ENCODE measurements around the gene STMN3. TPM values are rescaled to one million over a fixed set of nuclear protein-coding genes. Genes with fewer than 3 reads are reported as not detected.

Gene STMN3
- total and polyA plus RNA-seq, 2 of the 8 experiments (the other 6 are each of a cell fraction or from before 2014, with no cell fraction given) = 51.5 to 63.1 TPM

GRCh38 chr20:63598479-63599395 is 54.5 kb downstream of the STMN3 start:
- Histone ChIP-seq H2BK20ac (ENCODE audit: low read length) (no peak overlapping the region), H3K4me1 (replicated peaks in 1 of 4; ENCODE audit: control insufficient read depth in 3 of 4, insufficient read depth in 4 of 4, low read length in 3 of 4) (no peaks in the 10 kb centered on the region), H2BK5ac (ENCODE audit: low read depth, low read length) (peak overlapping the region; percentile 16; the same call in 1 of the 2 replicates), H3K9ac (replicated peaks in 1 of 4; ENCODE audit: extremely low read depth in 1 of 4, low read depth in 3 of 4, low read length in 3 of 4) (no peak overlapping the region), H3K56ac (replicated peaks; ENCODE audit: insufficient read length, low read depth, low read length) (no peak overlapping the region), H4K20me1 (replicated peaks in 1 of 2; ENCODE audit: control insufficient read depth in 1 of 2, insufficient read depth in 2 of 2, low read length in 2 of 2) (peaks cover 0 to 3% of the 10 kb centered on the region in 2 experiments), H3K23ac (ENCODE audit: insufficient read length) (no peak overlapping the region), H3K4me2 (ENCODE audit: insufficient read depth in 1 of 2, low read depth in 2 of 2, low read length in 2 of 2) (no peak overlapping the region), H4K91ac (replicated peaks; ENCODE audit: insufficient read length, low read length) (no peak overlapping the region), H2AK5ac (ENCODE audit: low read depth, low read length) (no peak overlapping the region), H3K27me3 (replicated peaks in 1 of 4; ENCODE audit: control insufficient read depth in 3 of 4, extremely low read depth in 1 of 4, insufficient read depth in 3 of 4, low read length in 3 of 4) (no peaks in the 10 kb centered on the region), H3K36me3 (ENCODE audit: control insufficient read depth in 2 of 4, insufficient read depth in 4 of 4, low read length in 3 of 4) (peaks cover 9 to 27% (median 10%) of the 10 kb centered on the region in 4 experiments; a peak in 7 of 8 replicates), H2AFZ (ENCODE audit: low read length) (no peak overlapping the region), H2BK12ac (ENCODE audit: low read depth, low read length) (no peak overlapping the region), H2BK120ac (replicated peaks; ENCODE audit: low read depth, low read length) (no peak overlapping the region), H3K4ac (replicated peaks; ENCODE audit: insufficient read length, low read depth, low read length) (no peak overlapping the region), H2BK15ac (ENCODE audit: low read length) (no peak overlapping the region), H3K9me3 (ENCODE audit: insufficient read depth in 2 of 2, low read depth in 1 of 2, low read length in 1 of 2) (no peaks in the 10 kb centered on the region), H4K5ac (ENCODE audit: insufficient read length, low read depth, low read length) (no peak overlapping the region), H4K8ac (ENCODE audit: extremely low read depth, insufficient read depth, low read length) (peak overlapping the region; percentile 14; the same call in 1 of the 2 replicates), H3K4me3 (ENCODE audit: extremely low read depth in 1 of 4, insufficient read depth in 2 of 4, low read depth in 3 of 4, low read length in 4 of 4) (no peak overlapping the region), H3K14ac (ENCODE audit: insufficient read length) (no peak overlapping the region), H3K18ac (ENCODE audit: extremely low read depth, low read length) (no peak overlapping the region), H3K27ac (ENCODE audit: low read depth, low read length) (no peak overlapping the region), H3K23me2 (ENCODE audit: low read depth, low read length) (no peaks in the 10 kb centered on the region), H3K79me1 (ENCODE audit: low read depth, low read length) (peaks cover 2% of the 10 kb centered on the region; the same call in 1 of the 2 replicates), H3K79me2 (ENCODE audit: control insufficient read depth in 1 of 2, insufficient read depth in 2 of 2, low read length in 2 of 2) (no peaks in the 10 kb centered on the region)
- no peak for FAIRE-seq
- 88% methylated on average over 33 of the region's 33 CpGs; no CpG with 5 or more reads in 1 of the 2 experiments for WGBS, 2 experiments (ENCODE audit: extremely low coverage in 1 of 2, insufficient coverage in 1 of 2, insufficient read length in 1 of 2, insufficient replicate concordance in 2 of 2, low coverage in 1 of 2, low lambda C conversion rate in 2 of 2, missing lambda C conversion rate in 1 of 2)
- CTCF ChIA-PET (ENCODE audit: partially characterized antibody) = interaction anchor here (1.0 to 2.9 kb wide), 9 partner anchors 10 to 375 kb away, joined by 3 to 13 read pairs (median 3); partner anchors contain the start of gene PTK6
- DNase-seq (ENCODE audit: low read depth in 1 of 2, low spot score in 2 of 2) = no peak
- POLR2A ChIA-PET (ENCODE audit: partially characterized antibody) = interaction anchor here (1.4 kb wide), 1 partner anchor 28 kb away, joined by 3 read pairs; the partner anchor contains the start of gene GMEB2
- TF ChIP-seq KDM4A (IDR thresholded peaks at IDR 0.05; ENCODE audit: low read depth, low read length, severe bottlenecking) (no peak), POLR2A (IDR thresholded peaks at IDR 0.05; ENCODE audit: control extremely low read depth in 1 of 2, low read depth in 2 of 2, low read length in 2 of 2) (no peak), USF2 (IDR thresholded peaks at IDR 0.05; ENCODE audit: low read length) (no peak), CHD1 (IDR thresholded peaks at IDR 0.05; ENCODE audit: low read depth, low read length) (no peak), POU5F1 (IDR thresholded peaks at IDR 0.05; ENCODE audit: low read depth, low read length) (no peak), CBX8 (IDR thresholded peaks at IDR 0.05; ENCODE audit: borderline replicate concordance, low read depth, low read length) (no peak), RBBP5 (IDR thresholded peaks at IDR 0.05; ENCODE audit: borderline replicate concordance, low read depth, low read length) (no peak), TEAD4 (IDR thresholded peaks at IDR 0.05; ENCODE audit: low read depth, low read length) (no peak), BACH1 (IDR thresholded peaks at IDR 0.05; ENCODE audit: low read length) (no peak), SIX5 (IDR thresholded peaks at IDR 0.05; ENCODE audit: low read depth, low read length) (no peak)
- TF ChIP-seq, protein P1, sequence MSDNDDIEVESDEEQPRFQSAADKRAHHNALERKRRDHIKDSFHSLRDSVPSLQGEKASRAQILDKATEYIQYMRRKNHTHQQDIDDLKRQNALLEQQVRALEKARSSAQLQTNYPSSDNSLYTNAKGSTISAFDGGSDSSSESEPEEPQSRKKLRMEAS (IDR thresholded peaks at IDR 0.05) = no peak

Measured in H1 (cell line).